ENCODE data around the gene ARHGEF4.

The ARHGEF4 gene

DNA sequence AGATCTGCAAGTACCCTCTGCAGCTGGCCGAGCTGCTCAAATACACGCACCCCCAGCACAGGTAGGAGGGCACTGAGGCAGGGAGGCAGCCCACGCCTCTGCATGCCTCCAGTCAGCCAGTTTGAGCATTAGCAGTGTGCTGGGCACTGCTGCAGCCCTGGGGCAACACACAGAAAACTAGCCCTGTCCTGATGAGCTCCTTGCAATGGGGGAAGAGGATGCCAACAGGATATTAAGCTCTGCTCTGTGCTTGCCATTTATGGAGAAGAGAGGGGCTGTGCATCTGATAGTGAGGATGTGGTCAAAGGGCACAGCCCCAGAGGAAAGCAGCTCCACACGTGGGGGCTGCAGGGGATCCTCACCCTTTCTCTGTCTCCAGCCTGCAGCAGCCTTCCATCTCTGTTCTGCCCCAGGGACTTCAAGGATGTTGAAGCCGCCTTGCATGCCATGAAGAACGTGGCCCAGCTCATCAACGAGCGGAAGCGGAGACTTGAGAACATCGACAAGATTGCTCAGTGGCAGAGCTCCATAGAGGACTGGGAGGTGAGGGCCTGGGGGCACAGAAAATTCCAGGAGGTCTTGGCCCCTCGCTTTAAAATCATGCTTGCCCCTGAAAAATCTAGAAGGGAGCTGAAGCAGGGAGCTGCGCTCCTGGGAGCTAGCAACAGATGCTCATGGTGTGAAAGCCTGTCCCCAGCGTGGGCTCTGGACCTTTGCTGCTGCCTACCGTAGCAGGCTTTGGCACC lies 204.9 kb downstream of the ARHGEF4 start:
- Histone ChIP-seq H3K36me3 (ENCODE audit: insufficient read depth, low read length) (peaks cover 7% of the 10 kb centered on the region; the same call in 1 of the 2 replicates), H3K27me3 (ENCODE audit: insufficient read depth, low read length, poor library complexity, severe bottlenecking) (no peaks in the 10 kb centered on the region), H3K9me3 (ENCODE audit: insufficient read depth, low read depth, low read length) (no peaks in the 10 kb centered on the region), H3K4me1 (ENCODE audit: insufficient read depth, low read length, poor library complexity, severe bottlenecking) (peaks cover 36% of the 10 kb centered on the region), H3K9me2 (replicated peaks; ENCODE audit: low read depth, low read length) (no peaks in the 10 kb centered on the region), H3K9ac (ENCODE audit: low read depth, low read length, poor library complexity, severe bottlenecking) (peak overlapping the region; percentile 74), H2AFZ (ENCODE audit: low read length) (peak overlapping the region; percentile 81), H3F3A (ENCODE audit: low read depth) (no peaks in the 10 kb centered on the region), H4K20me1 (ENCODE audit: insufficient read depth, low read length, poor library complexity, severe bottlenecking) (no peaks in the 10 kb centered on the region), H3K4me3 (ENCODE audit: low read length, poor library complexity, severe bottlenecking) (peak overlapping the region; percentile 71), H3K4me2 (ENCODE audit: low read depth, low read length, poor library complexity, severe bottlenecking) (peak overlapping the region; percentile 90), H3K79me2 (ENCODE audit: insufficient read depth, low read length) (peaks cover 23% of the 10 kb centered on the region)
- TF ChIP-seq EZH2phosphoT487 (IDR thresholded peaks at IDR 0.05; ENCODE audit: borderline replicate concordance), result no peak
- TF ChIP-seq, protein P1, sequence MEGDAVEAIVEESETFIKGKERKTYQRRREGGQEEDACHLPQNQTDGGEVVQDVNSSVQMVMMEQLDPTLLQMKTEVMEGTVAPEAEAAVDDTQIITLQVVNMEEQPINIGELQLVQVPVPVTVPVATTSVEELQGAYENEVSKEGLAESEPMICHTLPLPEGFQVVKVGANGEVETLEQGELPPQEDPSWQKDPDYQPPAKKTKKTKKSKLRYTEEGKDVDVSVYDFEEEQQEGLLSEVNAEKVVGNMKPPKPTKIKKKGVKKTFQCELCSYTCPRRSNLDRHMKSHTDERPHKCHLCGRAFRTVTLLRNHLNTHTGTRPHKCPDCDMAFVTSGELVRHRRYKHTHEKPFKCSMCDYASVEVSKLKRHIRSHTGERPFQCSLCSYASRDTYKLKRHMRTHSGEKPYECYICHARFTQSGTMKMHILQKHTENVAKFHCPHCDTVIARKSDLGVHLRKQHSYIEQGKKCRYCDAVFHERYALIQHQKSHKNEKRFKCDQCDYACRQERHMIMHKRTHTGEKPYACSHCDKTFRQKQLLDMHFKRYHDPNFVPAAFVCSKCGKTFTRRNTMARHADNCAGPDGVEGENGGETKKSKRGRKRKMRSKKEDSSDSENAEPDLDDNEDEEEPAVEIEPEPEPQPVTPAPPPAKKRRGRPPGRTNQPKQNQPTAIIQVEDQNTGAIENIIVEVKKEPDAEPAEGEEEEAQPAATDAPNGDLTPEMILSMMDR (conservative IDR thresholded peaks at IDR 0.05; ENCODE audit: low read length), result no peak

DNA sequence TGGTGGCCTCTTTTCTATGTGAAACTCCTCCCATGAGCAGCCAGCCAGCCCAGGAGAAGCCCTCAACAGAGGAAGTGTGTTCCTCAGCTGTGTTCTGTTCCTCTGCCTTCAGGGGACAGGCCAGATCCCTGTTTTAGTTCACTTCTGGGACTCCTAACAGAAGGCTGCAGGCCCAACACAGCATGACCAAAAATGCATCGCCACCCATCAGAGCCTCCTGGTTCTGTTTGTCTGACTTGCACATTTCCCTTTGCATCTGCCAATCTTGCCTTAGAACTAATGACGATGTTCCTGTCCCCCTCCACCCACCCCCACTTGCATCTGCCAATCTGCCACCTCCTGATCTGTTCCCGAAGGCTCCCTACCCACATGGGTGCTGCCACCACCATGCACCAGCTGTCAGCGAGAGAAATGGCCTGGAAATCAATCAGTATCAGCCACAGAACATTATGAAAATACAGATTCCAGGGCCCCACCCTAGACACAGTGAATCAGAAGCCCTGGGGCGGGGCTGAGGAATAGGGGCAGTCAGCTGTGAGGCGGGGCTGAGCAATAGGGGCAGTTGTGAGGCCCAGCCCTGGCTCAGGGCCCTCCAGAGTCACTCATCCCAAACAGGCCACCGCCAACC lies 205.5 kb downstream of the ARHGEF4 start:
- H2AFZ ChIP-seq (ENCODE audit: low read length), result peak overlapping the region; percentile 81; the same call in 1 of the 2 replicates
- H3K9me3 ChIP-seq (ENCODE audit: insufficient read depth, low read depth, low read length), result no peaks in the 10 kb centered on the region
- no peaks in the 10 kb centered on the region for H3K9me2 ChIP-seq (replicated peaks; ENCODE audit: low read depth, low read length)
- no peaks in the 10 kb centered on the region for H3F3A ChIP-seq (ENCODE audit: low read depth)
- TF ChIP-seq, protein P1 (conservative IDR thresholded peaks at IDR 0.05; ENCODE audit: low read length), result no peak
- TF ChIP-seq EZH2phosphoT487 (IDR thresholded peaks at IDR 0.05; ENCODE audit: borderline replicate concordance), result no peak
- peaks cover 23% of the 10 kb centered on the region for H3K79me2 ChIP-seq (ENCODE audit: insufficient read depth, low read length)
- H3K4me1 ChIP-seq (ENCODE audit: insufficient read depth, low read length, poor library complexity, severe bottlenecking), result peaks cover 36% of the 10 kb centered on the region
- peak overlapping the region; percentile 90 for H3K4me2 ChIP-seq (ENCODE audit: low read depth, low read length, poor library complexity, severe bottlenecking)
- H3K36me3 ChIP-seq (ENCODE audit: insufficient read depth, low read length), result peaks cover 14% of the 10 kb centered on the region; the same call in 1 of the 2 replicates
- H3K9ac ChIP-seq (ENCODE audit: low read depth, low read length, poor library complexity, severe bottlenecking), result peak overlapping the region; percentile 74
- no peaks in the 10 kb centered on the region for H3K27me3 ChIP-seq (ENCODE audit: insufficient read depth, low read length, poor library complexity, severe bottlenecking)
- H3K4me3 ChIP-seq (ENCODE audit: low read length, poor library complexity, severe bottlenecking), result peak overlapping the region; percentile 71
- H4K20me1 ChIP-seq (ENCODE audit: insufficient read depth, low read length, poor library complexity, severe bottlenecking), result no peaks in the 10 kb centered on the region

- Histone ChIP-seq H3K9ac (ENCODE audit: low read depth, low read length, poor library complexity, severe bottlenecking) (no peak overlapping the region), H3K4me1 (ENCODE audit: insufficient read depth, low read length, poor library complexity, severe bottlenecking) (peaks cover 30% of the 10 kb centered on the region), H3K27me3 (ENCODE audit: insufficient read depth, low read length, poor library complexity, severe bottlenecking) (no peaks in the 10 kb centered on the region), H2AFZ (ENCODE audit: low read length) (no peak overlapping the region), H3K9me2 (replicated peaks; ENCODE audit: low read depth, low read length) (no peaks in the 10 kb centered on the region), H4K20me1 (ENCODE audit: insufficient read depth, low read length, poor library complexity, severe bottlenecking) (peaks cover 4% of the 10 kb centered on the region), H3K36me3 (ENCODE audit: insufficient read depth, low read length) (peaks cover 25% of the 10 kb centered on the region; the same call in 1 of the 2 replicates), H3K9me3 (ENCODE audit: insufficient read depth, low read depth, low read length) (no peaks in the 10 kb centered on the region), H3K79me2 (ENCODE audit: insufficient read depth, low read length) (peaks cover 23% of the 10 kb centered on the region), H3K4me3 (ENCODE audit: low read length, poor library complexity, severe bottlenecking) (no peak overlapping the region), H3F3A (ENCODE audit: low read depth) (no peaks in the 10 kb centered on the region), H3K4me2 (ENCODE audit: low read depth, low read length, poor library complexity, severe bottlenecking) (no peak overlapping the region)
- no peak for TF ChIP-seq EZH2phosphoT487 (IDR thresholded peaks at IDR 0.05; ENCODE audit: borderline replicate concordance)
- TF ChIP-seq, protein P1 (conservative IDR thresholded peaks at IDR 0.05; ENCODE audit: low read length), result no peak
Measured at GRCh38 chr2:131043199-131044074, 206.7 kb downstream of the ARHGEF4 start.

All from Loucy (cell line).